Measurements from ENCODE around the gene SNED1. TPM values are rescaled to one million over a fixed set of nuclear protein-coding genes. Genes with fewer than 3 reads are reported as not detected.

Gene SNED1
- total RNA-seq, 1 donor from 2014 or later, result 19.4 TPM

GRCh38 chr2:241037498-241037897, 39.1 kb downstream of the SNED1 start:
- H3K4me1 Mint-ChIP-seq (ENCODE audit: unreplicated experiment), result no peaks in the 10 kb centered on the region
- no peak for TF ChIP-seq CTCF (IDR thresholded peaks at IDR 0.05)
- H3K27me3 Mint-ChIP-seq (ENCODE audit: unreplicated experiment), result peaks cover 25% of the 10 kb centered on the region
- H3K4me3 Mint-ChIP-seq (ENCODE audit: unreplicated experiment), result no peak overlapping the region
- DNase-seq (ENCODE audit: extremely low spot score, unreplicated experiment), result peak; percentile 81
- H3K36me3 Mint-ChIP-seq (ENCODE audit: unreplicated experiment), result peaks cover 4% of the 10 kb centered on the region
- H3K9me3 Mint-ChIP-seq (ENCODE audit: unreplicated experiment), result no peaks in the 10 kb centered on the region
- H3K27ac Mint-ChIP-seq (ENCODE audit: unreplicated experiment), result no peak overlapping the region

GRCh38 chr2:241038374-241039180, 40.2 kb downstream of the SNED1 start:
- no peak for TF ChIP-seq CTCF (IDR thresholded peaks at IDR 0.05)
- Mint-ChIP-seq H3K4me1 (ENCODE audit: unreplicated experiment) (no peaks in the 10 kb centered on the region), H3K4me3 (ENCODE audit: unreplicated experiment) (no peak overlapping the region), H3K9me3 (ENCODE audit: unreplicated experiment) (no peaks in the 10 kb centered on the region), H3K27me3 (ENCODE audit: unreplicated experiment) (peaks cover 35% of the 10 kb centered on the region), H3K36me3 (ENCODE audit: unreplicated experiment) (peaks cover 4% of the 10 kb centered on the region), H3K27ac (ENCODE audit: unreplicated experiment) (no peak overlapping the region)
- DNase-seq (ENCODE audit: extremely low spot score, unreplicated experiment), result peak; percentile 82

GRCh38 chr2:241039416-241039815, 41.0 kb downstream of the SNED1 start:
- no peak overlapping the region for H3K27ac Mint-ChIP-seq (ENCODE audit: unreplicated experiment)
- DNase-seq (ENCODE audit: extremely low spot score, unreplicated experiment), result peak; percentile 73
- TF ChIP-seq CTCF (IDR thresholded peaks at IDR 0.05), result no peak
- no peaks in the 10 kb centered on the region for H3K9me3 Mint-ChIP-seq (ENCODE audit: unreplicated experiment)
- H3K4me3 Mint-ChIP-seq (ENCODE audit: unreplicated experiment), result no peak overlapping the region
- peaks cover 4% of the 10 kb centered on the region for H3K36me3 Mint-ChIP-seq (ENCODE audit: unreplicated experiment)
- peaks cover 41% of the 10 kb centered on the region for H3K27me3 Mint-ChIP-seq (ENCODE audit: unreplicated experiment)
- no peaks in the 10 kb centered on the region for H3K4me1 Mint-ChIP-seq (ENCODE audit: unreplicated experiment)

GRCh38 chr2:241040081-241040803, 41.8 kb downstream of the SNED1 start:
- peak; percentile 77 for DNase-seq (ENCODE audit: extremely low spot score, unreplicated experiment)
- Mint-ChIP-seq H3K27ac (ENCODE audit: unreplicated experiment) (no peak overlapping the region), H3K27me3 (ENCODE audit: unreplicated experiment) (peaks cover 41% of the 10 kb centered on the region), H3K4me1 (ENCODE audit: unreplicated experiment) (no peaks in the 10 kb centered on the region), H3K36me3 (ENCODE audit: unreplicated experiment) (peaks cover 4% of the 10 kb centered on the region), H3K9me3 (ENCODE audit: unreplicated experiment) (no peaks in the 10 kb centered on the region), H3K4me3 (ENCODE audit: unreplicated experiment) (no peak overlapping the region)
- TF ChIP-seq CTCF (IDR thresholded peaks at IDR 0.05), result no peak

GRCh38 chr2:241041589-241042158, 43.3 kb downstream of the SNED1 start:
- TF ChIP-seq CTCF (IDR thresholded peaks at IDR 0.05), result no peak
- H3K9me3 Mint-ChIP-seq (ENCODE audit: unreplicated experiment), result peaks cover 7% of the 10 kb centered on the region
- H3K4me1 Mint-ChIP-seq (ENCODE audit: unreplicated experiment), result no peaks in the 10 kb centered on the region
- H3K27ac Mint-ChIP-seq (ENCODE audit: unreplicated experiment), result no peak overlapping the region
- H3K27me3 Mint-ChIP-seq (ENCODE audit: unreplicated experiment), result peaks cover 52% of the 10 kb centered on the region
- DNase-seq (ENCODE audit: extremely low spot score, unreplicated experiment), result peak; percentile 34
- H3K36me3 Mint-ChIP-seq (ENCODE audit: unreplicated experiment), result peaks cover 4% of the 10 kb centered on the region
- H3K4me3 Mint-ChIP-seq (ENCODE audit: unreplicated experiment), result no peak overlapping the region

All from osteocyte (in vitro differentiated cells).